ENCODE results near the gene RRN3.

- no peak for TF ChIP-seq CTCF (conservative IDR thresholded peaks at IDR 0.05; ENCODE audit: low read length)
- no peak for TF ChIP-seq EZH2phosphoT487 (IDR thresholded peaks at IDR 0.05; ENCODE audit: borderline replicate concordance, low read depth, low read length)
These were observed 47.2 kb downstream of the RRN3 start for GRCh38 chr16:15046692-15047376.
